M059J (cell line): Measurements from ENCODE around the gene TTF2. TPM values are rescaled to one million over a fixed set of nuclear protein-coding genes. Genes with fewer than 3 reads are reported as not detected.
"Not testable (repeated sequence)": the region's sequence is repeated elsewhere in the genome, so short reads cannot be mapped to it uniquely, and the experiment has no call there.

Experiments
- DNase-seq: peaks from one replicate; pipeline ENCODE4 v3.0.0-alpha.2; 2012; ENCODE audit warnings: low read depth
- total RNA-seq: library from RNA; depleted of rRNA; stranded (reverse); fragments of >200 nt; shearing (Covaris generic); gene quantifications from 2 replicates; pipeline ENCODE4 v1.2.3, GENCODE V29; 2014

TTF2 gene
- total RNA-seq, 1 experiment from 2014 or later: 44.0 TPM

- DNase-seq: peak; percentile 91
These were observed 33.9 kb downstream of the TTF2 start for GRCh38 chr1:117093870-117094621.

- peak; percentile 82 for DNase-seq
These were observed 34.9 kb downstream of the TTF2 start for GRCh38 chr1:117094841-117095604.

GRCh38 chr1:117096951-117097408, 36.9 kb downstream of the TTF2 start:
- DNase-seq: peak; percentile 34

- DNase-seq: peak; percentile 47
These were observed 37.3 kb downstream of the TTF2 start for GRCh38 chr1:117097443-117097842.

- peak; percentile 17 for DNase-seq
These were observed 38.3 kb downstream of the TTF2 start for GRCh38 chr1:117098287-117098890.

- no peak for DNase-seq
These were observed 41.2 kb downstream of the TTF2 start for GRCh38 chr1:117101334-117101733.

GRCh38 chr1:117101858-117102257, 41.7 kb downstream of the TTF2 start:
- DNase-seq: not testable (repeated sequence)

GRCh38 chr1:117104986-117105385, 44.9 kb downstream of the TTF2 start:
- no peak for DNase-seq

- DNase-seq: no peak
These were observed 45.6 kb downstream of the TTF2 start for GRCh38 chr1:117105722-117106121.

GRCh38 chr1:117106478-117106877, 46.4 kb downstream of the TTF2 start:
- no peak for DNase-seq

GRCh38 chr1:117107364-117107763, 47.2 kb downstream of the TTF2 start:
- no peak for DNase-seq

- peak; percentile 57 for DNase-seq
These were observed 50.6 kb downstream of the TTF2 start for GRCh38 chr1:117110774-117111173.

- DNase-seq: no peak
These were observed 52.1 kb downstream of the TTF2 start for GRCh38 chr1:117112047-117112717.

GRCh38 chr1:117113199-117113598, 53.1 kb downstream of the TTF2 start:
- no peak for DNase-seq

GRCh38 chr1:117114877-117115276, 54.8 kb downstream of the TTF2 start:
- no peak for DNase-seq

- DNase-seq: no peak
These were observed 56.1 kb downstream of the TTF2 start for GRCh38 chr1:117116090-117116783.

- no peak for DNase-seq
These were observed 56.6 kb downstream of the TTF2 start for GRCh38 chr1:117116784-117117130.

- DNase-seq: no peak
These were observed 57.6 kb downstream of the TTF2 start for GRCh38 chr1:117117697-117118096.

- DNase-seq: no peak
These were observed 58.0 kb downstream of the TTF2 start for GRCh38 chr1:117118137-117118536.

- DNase-seq: not testable (repeated sequence)
These were observed 59.0 kb downstream of the TTF2 start for GRCh38 chr1:117119144-117119543.

- no peak for DNase-seq
These were observed 60.9 kb downstream of the TTF2 start for GRCh38 chr1:117120774-117121588.
